CD4-positive, alpha-beta T cell treated with Interleukin-17A for 1 hour (primary cell): ENCODE results near the gene TMEM121.

Experiments used
- DNase-seq: peaks from one replicate; pipeline ENCODE4 v3.0.0-alpha.2; 2020

TMEM121 gene

DNA sequence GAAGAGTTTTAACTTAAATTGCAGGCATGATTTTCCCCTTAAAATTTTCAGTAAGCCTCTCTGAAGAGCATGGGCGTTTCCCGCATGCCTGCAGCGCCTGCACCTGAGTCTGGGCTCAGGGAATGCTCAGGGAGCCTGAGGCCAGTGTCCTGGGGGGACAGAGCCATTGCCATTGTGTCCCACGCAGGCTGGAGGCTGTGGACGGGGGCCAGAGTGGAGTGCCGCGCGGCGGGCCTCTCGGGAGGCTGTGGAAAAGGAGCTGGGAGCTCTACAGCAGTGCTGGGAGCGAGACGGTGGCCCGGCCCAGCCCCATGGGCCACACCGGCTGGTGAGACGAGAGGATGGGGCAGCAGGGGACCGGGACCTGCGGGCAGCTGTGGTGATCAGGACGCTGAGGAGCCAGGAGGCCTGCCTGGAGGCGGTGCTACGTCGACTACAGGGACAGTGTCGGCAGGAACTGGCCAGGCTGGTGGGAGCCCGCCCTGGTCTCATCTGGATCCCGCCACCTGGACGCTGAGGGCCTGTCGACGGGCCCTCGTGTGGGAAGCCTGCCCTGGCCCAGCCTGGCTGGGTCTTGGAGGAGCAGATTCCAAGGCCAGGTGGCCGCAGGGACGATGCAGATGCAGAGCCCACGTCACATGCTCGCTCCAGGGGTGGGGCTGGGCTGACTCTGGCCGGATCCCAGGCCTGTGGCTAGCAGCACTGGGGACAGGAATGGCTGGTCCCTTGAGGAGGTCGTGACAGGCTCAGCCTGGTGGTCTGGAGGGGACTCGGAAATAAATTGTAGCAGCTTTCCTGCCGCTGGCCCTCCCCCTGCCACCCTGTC, 27.7 kb upstream of the TMEM121 start:
- DNase-seq = no peak

DNA sequence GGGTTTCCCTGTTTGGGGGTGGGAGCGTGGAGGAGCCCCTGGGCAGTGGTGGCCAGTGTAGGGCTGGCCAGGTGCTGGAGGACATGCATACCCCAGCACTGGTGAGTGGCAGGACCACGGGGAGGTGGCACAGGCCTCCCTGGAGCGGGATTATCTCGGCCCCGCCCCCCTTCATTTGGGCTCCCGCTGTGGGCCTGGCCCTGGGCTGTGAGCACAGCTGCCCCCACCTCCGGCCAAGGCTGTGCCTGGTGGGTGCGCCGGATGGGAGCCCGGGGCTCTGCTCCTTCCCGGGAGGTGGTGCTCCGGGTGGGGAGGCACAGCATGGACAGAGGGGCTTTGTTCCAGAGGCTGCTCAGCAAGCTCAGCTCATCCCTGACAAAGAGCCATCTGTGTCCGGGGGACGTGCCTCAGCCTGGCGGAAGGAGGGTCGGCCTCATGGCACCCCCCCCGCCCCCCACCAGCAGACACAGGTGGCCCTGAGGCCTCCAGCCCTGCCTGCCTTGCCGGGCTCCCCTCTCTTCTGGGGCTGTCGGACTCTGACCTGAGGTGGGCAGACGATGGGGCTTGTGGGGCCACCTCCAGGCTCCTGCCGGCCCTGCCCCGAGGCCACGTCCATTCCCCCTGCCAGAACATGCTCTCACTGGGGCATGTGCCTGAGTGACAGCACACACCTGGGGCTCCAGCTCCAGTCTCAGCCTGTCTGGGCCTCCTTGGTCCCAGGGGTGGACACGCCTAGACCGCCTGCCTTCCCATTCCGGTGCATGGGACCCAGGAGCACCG, 26.9 kb upstream of the TMEM121 start:
- DNase-seq = peak; percentile 35

DNA sequence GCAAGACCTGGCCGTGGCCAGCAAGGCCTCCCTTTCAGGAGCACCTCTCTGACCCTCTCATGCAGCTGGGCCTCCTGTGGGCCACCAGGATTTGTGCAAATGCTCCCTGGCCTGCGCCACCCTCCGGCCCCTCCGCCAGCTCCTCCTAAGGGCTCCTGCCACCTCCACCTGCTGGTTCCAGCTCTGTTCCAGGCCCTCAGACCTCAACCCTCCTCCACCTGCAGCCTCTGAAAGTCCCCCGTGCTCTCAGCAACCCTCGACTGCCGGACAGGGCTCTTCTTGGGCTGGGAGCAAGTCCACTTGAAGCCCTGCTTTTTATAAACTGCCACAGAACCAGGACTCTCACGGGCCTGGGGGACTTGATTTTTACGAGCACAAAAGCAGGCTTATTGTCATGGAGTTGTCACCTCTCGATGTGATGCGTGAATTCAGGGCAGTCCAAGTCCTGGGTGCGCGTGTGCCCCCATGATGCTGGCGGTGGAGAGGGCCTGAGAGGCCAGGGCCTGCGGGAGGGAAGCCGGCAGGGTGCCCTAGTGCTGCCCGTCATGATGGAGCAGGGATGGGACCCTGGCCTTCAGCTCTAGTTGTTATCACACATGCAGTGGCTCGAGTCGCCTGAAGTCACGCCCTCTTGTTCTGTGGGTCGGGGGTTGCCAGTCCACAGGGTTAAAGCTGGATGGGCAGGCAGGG, 26.2 kb upstream of the TMEM121 start:
- peak; percentile 35 for DNase-seq

DNA sequence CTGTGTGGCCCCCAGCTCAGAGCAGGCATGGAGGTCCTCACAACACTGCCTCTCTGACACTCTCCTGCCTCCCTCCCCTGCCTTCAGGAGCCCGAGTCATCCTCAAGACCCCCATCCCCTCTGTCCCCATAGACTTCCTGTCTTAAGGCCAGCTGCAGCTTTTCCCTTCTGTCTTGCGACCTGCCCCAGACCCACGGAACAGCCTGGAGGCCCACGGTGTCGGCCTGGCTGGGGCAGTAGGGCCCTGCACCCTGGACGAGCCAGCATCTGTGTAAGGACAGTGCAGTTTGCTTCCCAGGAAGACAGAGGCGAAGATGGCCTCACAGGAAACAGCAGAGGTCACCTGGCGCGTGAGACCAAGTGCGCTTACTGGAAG, 25.7 kb upstream of the TMEM121 start:
- no peak for DNase-seq

DNA sequence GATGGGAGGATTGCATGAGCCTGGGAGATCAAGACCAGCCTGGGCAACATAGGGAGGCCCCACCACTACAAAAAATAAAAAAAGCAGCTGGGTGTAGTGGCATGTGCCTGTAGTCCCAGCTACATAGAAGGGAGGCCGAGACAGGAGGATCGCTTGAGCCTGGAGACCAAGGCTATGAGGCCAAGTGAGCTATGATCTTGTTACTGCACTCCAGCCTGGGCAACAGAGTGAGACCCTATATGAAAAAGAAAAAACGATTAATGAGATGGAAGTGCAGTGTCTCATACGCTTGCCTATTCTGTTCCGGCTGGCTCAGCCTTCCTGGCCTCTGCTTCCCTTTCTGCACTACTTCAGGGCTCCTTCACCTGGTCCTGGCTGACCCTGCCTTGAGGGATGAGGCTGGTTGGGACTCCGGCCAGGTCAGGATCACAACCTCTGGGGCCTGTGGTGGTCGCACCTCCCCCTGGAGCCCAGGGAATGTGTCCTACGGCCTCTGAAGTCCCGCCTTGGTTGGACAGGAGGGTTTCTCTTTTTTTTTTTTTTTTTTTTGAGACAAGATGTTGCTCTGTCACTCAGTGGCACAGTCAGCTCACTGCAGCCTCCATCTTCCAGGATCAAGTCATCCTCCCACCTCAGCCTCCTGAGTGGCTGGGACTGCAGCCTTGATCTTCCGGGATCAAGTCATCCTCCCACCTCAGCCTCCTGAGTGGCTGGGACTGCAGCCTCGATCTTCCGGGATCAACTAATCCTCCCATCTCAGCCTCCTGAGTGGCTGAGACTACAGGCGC, 24.7 kb upstream of the TMEM121 start:
- DNase-seq = peak; percentile 45

DNA sequence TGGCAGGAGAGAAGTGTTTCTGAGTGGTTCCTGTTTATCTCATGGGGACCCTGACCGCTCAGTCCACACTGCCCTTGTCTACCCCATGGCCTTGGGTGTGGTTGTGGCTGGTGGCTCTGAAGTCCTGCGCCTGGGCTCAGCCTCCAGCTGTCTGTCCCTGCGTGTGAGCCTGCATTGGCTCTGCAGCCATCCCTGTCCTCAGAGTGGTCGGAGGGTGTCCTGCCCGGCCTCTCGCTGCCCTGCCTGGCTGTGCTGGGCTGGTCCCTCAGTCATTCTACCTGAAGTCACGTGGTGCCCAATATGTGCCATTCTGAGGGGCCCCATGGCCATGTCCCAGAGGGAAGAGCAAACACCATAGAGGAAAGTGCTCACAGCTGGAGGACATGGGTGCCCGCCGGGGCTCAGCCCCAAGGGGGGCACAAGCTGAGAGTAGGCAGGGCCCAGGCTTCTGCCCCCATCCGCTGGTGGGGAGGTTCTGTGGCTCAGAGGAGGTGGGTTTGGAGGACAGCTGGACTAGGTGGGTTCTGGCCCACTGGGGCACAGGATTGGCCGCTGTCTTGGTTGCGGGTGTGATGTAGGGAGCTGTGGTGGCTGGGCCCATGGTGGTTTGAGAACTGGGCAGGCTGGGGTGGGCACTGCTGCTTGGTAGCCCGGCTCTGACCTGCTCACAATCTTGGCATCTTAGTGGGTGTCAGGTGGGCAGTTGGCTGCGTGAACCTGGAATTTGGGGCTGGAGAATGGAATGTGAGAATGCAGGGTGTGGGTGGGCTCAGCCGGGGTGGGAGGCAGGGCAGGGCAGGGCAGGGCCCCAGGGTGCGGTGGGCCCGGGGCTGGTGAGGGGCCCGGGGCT, 23.7 kb upstream of the TMEM121 start:
- DNase-seq = peak; percentile 29

DNA sequence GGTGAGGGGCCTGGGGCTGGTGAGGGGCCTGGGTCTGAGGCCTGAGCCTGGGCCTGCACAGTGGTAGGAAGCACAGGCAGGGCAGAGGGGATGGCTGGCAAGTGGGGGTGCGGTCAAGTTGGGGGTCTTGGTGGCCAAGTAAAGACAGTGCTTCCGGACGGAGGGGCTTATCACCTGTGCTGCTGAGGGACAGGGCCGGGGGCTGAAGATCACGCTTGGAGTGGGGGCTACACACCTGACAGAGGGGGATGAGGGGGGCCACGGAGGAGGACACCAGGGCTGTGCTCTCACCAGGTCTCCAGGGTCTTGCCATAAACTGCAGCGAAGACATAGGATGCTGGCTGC, 23.1 kb upstream of the TMEM121 start:
- DNase-seq = peak; percentile 32

DNA sequence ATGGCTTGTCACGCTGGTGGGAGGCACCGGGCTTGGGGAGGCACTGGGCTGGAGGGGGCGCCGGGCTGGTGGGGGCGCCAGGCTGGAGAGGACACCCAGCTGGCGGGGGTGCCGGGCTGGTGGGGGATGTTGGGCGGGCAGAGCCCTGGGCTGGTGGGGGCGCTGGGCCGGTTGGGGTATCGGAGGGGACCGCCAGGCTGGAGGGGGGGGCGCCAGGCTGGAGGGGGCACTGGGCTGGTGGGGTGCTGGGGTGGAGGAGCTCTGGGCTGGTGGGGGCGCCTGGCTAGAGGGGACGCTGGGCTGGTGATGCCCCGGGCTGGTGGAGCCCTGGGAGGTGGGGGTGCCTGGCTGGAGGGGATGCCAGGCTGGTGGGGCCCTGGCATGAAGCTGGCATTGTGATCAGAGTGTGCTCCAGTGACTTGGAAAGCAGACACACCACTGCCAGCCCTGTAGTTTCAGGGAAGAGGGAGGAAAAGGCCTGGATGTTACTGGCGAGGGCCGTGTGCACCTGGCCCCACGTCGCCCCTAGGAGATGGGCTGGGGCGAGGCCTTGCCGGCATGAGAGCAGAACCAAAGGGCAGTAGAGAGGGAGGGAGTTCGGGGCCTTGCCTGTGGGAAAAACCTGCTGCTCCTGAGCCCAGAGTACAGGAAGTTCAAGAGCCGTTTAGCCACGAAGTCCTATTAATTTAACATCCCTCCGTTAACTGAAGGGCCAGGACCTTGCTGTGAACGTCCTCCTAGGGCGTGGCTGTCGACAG, 22.3 kb upstream of the TMEM121 start:
- DNase-seq = no peak

DNA sequence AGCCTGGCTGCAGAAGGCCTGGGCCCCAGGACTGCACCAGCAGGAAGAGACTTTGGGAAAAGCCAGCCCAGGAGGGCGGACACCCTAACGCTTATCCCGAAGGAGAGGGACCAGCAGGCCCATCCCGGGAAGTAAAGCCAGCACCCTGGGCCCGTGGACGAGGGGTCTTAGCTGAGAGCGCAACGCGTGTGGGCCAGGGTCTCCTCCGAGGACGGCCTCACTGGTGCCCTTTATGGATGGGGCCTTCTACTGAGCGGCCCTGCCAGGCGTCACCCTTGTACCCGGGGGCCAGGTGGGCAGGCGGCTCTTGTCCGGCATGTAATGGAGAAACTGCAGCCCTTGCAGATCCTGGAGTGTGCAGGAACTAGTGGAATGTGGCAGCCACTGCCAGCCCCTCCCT, 21.3 kb upstream of the TMEM121 start:
- DNase-seq = no peak

DNA sequence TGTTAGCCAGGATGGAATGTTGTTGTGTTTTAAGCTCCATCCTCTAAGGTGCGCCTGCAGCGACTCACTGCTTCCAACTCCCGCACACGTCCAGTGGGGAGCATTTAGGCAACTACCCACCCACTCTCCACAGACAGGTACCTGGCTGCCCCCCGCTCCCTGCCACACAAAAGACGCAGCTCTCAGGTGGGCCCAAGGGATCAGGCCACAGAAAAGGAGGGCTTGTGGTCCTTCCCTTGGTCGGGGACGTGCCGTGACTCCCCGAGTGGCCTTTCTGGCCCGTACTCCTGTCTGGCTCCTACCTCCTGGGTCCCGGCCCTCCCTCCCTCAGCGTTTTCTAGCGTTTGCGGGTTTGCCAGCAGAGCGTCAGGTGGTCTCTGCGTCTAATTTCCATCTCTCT, 19.1 kb upstream of the TMEM121 start:
- DNase-seq = no peak

DNA sequence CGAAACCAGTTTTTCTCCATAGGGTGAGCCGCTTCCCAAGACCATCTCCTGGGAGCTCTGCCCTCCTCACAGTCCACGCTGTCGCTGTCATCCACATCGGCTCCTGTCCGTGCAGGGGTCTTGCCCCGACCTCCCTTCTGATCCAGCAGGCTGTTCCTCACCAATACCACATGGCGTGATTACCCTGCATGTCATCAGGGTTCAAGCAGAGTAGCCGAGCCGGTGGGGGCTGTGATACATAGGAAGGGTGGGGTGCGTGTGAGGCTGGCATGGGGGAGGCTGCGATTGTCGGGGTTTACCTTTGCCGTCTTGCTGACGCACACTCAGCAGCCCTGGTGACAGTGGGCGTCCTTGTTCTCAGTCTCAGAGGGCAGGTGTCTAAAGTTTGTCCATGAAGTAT, 18.3 kb upstream of the TMEM121 start:
- DNase-seq = no peak

DNA sequence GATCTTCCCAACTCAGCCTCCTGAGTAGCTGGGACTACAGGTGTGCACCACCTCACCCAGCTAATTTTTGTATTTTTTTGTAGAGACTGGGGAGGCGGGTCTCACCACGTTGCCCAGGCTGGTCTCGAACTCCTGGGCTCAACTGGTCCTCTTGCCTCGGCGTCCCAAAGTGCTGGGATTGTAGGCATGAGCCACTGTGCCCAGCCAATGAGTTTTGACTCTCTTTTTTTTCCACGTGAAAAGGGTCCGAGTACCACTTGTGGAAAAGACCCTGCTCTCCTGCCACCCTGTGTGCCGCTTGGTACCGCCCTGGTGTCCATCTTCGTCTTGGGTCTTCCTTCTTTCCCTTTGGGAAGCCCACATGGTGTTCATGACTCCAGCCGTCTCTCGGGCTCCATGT, 17.8 kb upstream of the TMEM121 start:
- DNase-seq = no peak

DNA sequence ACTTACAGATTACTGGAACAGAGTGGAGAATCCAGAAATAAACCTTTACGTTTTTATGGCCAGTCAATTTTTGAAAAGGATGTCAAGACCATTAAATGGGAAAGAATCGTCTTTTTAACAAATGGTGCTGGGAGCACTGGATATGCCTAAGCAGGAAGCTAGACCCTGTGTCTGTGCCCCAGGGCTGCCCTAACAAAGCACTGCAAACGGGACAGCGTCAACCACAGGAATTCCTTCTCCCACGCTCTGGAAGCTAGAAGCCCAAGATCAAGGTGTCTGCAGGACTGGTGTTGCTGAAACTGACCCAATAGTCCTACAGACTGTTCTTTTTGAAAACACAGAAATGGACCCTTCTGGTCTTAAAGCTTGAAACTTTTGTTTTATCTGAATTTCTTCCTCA, 9.3 kb upstream of the TMEM121 start:
- DNase-seq = no peak

DNA sequence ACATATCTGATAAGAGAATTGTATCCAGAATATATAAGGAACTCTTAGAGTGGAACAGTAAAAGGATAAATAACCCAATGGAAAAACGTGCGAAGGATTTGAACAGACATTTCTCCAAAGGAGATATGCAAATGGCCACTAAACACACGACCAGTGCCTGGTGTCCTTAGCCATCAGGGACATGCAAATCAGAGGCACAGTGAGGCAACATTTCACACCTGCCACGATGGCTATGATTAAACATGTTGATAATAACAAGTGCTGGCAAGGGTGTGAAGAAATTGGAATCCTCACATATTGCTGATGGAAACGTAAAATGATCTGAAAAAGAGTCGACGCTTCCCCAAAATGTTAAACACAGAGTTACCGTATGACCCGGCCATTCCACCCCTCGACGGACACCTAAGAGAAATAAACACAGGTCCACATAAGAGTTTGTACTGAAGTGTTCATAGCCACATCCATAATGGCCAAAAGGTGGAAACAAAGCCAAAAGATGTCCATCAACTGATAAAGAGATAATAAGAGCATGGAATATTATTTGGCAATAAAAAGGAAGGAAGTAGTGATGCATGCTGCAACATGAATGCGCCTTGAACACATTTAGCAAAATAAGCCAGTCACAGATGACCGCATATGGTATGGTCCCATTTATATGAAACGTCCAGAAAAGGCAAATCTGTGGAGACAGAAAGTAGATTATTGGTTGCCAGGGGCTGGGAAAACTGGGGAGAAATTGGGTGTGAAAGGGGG, 6.3 kb upstream of the TMEM121 start:
- no peak for DNase-seq

DNA sequence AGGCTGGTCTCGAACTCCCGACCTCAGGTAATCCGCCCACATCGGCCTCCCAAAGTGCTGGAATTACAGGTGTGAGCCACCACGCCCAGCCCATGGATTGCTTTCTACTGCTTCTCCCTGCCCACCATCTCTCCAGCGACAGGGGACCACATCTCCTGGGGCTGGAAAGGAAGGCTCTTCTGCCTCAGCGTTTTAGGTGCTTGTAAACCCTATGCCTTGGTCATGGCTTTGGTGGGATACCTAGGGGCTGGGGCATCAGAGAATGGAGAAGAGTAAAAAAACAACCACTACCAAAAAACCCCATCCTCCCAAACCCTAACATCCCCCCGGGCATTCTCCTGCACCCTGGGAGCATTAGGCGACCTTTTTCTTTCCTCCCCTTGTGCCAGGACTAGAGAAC, 1.1 kb upstream of the TMEM121 start:
- no peak for DNase-seq

DNA sequence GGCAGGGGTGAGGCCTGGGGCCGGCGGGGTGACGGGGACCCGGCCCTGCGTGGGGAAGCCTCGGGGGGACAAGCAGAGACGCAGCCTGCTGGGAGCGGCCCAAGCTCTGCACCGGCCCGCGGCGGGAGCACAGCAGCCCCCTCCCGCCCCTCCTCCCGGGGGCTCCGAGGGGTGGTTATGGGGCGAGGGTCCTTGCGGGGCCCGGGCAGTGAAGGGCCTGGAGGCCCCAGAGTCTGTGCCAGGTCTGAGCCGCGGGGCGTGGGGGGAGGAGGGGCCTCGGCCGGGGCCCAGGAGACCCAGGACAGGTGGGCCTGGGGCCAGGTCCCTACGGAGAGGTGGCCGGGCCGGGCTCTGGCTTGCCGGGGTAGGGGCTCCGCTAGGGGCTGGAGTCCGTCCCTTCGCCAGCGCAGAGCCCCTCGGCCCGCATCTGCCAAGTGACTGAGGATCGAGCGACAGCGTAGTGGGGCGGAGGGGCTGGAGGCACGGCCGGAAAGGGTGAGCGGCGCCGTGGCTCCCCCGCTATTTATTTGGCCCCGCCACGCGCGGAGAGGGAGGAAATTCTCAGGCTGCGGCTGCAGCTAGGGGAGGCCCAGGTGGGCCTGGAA, 495 bp downstream of the TMEM121 start:
- DNase-seq = no peak

DNA sequence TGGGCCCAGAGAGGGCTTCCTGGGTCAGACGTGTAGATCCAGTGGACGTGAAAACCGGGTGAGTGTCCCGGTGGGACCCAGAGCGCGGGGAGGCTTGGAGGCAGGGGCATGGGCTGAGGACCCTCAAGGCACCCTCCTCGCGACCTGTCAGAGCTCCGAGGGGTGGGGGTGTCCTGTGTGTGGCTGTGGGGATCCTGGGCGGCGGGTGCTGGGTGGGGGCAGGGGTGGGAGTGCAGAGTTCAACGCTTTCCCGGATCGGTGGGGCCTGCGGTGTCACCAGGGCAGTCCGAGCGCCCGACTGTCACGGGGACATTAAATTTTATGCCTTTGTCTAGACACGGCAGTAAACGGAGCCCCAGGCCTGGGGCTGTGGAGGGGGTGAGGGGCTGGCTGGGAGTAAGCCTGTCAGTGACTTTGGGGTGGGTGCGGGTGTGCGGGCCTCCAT, 1.0 kb downstream of the TMEM121 start:
- no peak for DNase-seq

DNA sequence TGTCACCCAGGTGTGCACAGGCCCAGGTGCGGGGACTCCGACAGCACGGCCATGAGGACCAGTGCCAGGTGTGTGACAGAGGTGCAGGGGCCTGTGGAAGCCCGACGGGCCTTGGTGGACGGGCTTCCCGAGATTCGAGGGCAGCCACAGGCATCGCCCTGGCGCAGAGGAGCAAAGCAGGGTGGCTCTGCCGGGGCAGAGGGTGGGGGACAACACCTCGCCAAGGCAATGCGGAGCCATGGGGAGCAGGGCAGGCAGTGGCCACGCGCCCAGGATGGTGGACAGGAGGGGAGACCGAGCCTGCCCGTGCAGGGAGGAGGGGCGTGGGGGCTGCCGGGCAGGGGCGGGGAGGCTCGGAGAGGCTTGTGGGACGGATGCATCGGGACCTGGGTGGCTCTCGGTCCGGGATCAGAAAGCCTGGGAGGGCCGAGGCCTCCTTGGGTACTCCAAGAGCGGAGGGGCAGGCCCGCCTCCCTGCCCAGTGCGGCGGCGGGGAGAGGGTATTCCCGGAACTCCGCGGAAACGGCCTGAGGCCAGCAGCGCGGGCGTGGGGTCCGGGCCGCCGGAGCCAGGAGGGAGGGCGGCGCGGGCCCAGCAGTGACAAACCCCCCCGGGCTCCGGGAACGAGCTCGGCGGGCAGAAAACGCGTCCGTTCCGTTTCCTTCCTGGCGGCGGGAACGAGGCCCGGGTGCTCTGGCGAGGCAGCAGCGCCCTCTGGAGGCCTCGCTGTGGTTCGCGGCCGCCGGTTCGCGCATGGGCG, 1.6 kb downstream of the TMEM121 start:
- DNase-seq = peak; percentile 82

DNA sequence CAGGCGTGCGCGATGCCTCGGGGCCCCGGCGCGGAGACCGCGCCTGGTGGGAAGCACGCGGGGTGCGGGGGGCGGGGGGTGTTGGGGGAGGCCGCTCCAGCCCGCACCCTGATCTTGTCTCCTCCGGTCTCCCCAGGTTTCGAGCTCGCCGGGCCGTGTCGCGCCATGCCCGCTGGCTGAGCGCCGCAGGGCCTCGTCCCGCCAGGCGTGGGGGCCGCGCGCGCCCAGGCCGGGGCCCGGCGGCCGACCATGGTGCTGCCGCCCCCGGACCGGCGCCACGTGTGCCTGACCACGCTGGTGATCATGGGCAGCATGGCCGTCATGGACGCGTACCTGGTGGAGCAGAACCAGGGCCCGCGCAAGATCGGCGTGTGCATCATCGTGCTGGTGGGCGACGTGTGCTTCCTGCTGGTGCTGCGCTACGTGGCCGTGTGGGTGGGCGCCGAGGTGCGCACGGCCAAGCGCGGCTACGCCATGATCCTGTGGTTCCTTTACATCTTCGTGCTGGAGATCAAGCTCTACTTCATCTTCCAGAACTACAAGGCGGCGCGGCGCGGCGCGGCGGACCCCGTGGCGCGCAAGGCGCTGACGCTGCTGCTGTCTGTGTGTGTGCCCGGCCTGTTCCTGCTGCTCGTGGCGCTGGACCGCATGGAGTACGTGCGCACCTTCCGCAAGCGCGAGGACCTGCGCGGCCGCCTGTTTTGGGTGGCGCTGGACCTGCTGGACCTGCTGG, 2.4 kb downstream of the TMEM121 start:
- DNase-seq = no peak
